ENCODE results near the gene DCTN4.

The DCTN4 gene

DNA sequence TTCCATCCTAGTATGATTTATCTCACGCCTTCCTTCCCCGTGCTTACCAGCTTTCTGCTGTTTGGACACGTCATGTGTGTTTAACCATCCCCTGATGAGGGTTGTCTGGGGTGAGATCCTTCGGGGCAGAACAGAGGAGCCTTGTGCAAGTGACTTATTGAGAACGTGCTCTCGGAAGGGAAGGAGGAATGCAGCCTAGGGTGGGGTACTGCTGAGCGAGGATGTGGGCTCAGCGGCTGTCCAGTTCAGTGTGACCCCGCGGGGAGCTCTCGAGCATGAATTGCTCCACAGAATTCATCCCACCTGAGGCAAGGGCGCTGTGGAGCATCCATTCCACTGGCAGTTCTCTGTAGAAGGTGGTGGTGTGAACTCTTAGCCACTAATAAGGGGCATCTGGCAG lies 93.8 kb downstream of the DCTN4 start:
- DNase-seq, result peak; percentile 71

DNA sequence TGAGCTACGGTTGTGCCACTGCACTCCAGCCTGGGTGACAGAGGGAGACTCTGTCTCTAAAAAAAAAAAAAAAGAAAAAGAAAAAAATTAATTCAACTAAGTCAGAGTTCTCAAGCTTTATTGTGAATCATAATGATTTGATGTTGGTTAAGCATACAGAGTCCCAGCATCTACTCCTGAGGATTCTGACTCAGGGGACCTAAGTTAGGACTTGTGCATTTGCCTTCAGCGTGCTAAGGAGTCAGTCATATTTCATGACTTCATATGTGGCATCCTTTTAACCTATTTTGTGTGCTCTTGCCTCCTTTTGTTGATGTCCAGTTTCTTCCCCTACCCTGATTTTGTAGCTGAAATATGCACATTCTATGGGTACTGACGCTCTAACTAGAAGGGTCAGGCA lies 94.9 kb downstream of the DCTN4 start:
- DNase-seq, result no peak

DNA sequence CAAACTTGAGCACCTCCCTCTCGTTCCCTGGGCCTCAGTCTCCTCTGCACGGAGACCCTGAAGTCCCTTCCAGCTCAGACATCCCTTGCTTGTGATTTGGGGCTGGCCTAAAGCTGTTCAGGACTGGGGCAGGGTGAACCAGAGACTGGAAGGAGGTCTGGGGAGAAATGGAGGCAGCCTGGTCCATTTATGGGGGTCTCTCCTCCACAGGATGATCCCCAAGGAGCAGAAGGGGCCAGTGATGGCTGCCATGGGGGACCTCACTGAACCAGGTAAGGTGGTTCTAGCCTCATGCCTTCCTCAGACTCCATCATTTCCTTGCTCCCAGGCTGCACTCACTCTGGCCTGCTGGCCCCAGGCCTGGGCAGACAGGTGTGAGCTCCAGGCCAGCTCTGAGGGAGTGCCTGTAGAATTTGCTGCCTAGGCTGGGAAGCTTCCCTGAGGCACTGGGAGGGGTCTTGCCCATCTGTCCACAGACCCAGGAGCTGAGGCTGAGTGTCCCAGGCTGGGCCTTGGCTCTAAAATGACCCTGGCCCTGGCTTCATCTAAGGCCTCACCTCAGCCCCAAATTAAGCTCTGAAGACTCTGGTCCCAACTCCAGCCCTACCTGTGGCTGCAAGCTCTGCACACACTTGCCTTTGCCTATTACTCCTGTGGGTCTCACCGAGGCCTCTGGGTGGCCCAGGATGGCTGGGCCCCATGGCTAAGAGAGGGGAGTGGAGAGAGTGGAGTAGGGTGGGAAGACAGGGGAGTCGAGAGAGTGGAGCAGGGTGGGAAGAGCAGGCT lies 95.9 kb downstream of the DCTN4 start:
- no peak for DNase-seq

DNA sequence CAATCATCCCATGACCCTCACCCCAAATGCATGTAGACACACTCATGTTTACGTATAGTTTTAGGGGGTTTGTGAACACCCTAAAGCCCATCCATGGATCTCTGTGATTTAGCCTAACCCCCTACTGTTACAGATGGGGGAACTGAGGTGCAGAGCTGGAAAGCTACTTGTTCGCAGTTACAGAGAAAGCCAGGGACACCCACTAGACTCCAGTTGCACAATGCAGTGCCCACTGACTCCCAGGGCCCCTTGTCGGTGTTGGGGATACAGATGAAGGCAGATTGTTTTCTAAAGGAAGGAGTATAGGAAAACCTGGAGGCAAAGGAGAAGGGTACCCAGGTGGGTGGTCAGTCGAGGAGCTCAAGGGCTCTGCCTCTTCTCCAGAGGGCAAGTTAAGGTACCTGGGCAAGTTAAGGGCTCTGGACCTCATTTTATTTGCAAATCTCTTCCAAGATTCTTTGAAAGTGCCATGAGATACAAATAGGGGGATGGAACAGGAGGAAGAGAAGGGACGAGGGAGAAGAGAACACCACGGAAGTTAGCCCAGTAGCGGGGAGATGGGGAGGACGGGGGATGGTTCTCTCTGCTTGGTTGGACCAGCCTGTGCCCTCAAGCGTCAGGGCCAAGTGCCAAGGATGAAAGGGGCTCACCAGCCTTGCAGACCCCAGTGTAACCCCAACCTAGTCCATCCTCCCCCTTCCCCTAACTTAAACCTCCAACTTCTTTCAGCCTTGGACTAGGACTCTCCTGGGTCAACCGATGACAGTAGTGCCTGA lies 96.8 kb downstream of the DCTN4 start:
- DNase-seq, result no peak

DNA sequence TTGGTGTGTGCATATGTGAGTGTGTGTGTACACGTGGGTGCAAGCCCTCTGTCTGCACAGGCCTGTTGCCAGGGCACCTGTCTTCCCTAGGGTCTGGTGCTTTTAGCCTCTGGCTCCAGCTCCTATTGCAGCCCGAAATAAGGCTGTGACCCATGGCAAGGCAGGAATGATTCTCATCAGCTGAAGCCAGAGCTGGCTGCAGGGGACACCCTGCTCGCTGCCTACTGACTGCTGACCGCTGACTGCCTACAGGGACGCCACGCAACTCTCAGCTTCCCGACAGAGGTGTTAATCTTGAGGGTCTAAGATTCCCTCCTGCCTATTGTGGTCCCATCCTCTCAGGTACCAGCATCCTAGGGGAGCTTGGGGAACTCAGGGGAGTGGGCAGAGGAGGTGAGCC lies 97.7 kb downstream of the DCTN4 start, which contains the start of gene MYOZ3:
Gene MYOZ3 (plus strand): TSS at position 166 of the 400 bp plus-strand sequence. CDS start 1,691 bp downstream, outside the sequence.
- DNase-seq, result no peak

GRCh38 chr5:150660108-150660831 lies 98.5 kb downstream of the DCTN4 start:
- DNase-seq, result no peak

DNA sequence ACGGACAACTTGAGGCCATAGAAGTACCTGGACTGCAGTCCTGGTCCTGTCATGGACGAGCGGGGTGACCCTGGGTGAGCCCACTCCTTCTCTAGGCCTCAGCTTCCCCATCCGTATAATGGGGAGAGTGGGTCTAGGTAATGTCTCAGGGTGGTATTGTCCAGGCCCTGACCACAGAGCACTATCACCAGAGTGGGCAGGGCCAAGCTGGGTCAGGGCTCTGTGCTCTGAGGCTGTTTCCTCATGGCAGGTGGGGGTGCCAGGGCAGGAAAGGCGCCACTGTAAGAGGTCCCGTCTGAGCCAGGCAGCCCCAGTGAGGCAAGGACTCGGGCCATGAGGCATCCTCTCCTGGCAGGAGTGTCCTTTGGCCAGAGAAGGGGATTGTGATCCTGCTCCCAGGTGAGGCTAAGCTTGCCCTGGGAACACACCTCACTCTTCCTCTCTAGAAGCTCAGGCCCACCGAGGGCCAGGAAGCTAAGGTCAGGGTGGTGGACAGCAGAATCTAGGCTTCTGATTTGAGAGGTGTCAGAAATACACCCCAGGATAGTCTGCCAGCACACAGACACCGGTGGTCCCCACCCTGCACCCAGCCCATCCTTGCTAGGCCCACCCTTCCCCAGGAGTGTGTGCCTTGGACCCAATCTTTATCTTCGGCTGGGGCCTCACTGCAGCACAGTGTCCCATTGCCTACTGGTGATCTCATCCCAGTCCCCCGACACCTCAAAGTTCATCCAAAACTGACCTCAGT lies 99.3 kb downstream of the DCTN4 start:
- no peak for DNase-seq

- no peak for DNase-seq
Observed at GRCh38 chr5:150658699-150659265, 100.0 kb downstream of the DCTN4 start.
